ENCODE data around the gene SRSF4.
"Not testable (repeated sequence)": the region's sequence is repeated elsewhere in the genome, so short reads cannot be mapped to it uniquely, and the experiment has no call there.

The SRSF4 gene

DNA sequence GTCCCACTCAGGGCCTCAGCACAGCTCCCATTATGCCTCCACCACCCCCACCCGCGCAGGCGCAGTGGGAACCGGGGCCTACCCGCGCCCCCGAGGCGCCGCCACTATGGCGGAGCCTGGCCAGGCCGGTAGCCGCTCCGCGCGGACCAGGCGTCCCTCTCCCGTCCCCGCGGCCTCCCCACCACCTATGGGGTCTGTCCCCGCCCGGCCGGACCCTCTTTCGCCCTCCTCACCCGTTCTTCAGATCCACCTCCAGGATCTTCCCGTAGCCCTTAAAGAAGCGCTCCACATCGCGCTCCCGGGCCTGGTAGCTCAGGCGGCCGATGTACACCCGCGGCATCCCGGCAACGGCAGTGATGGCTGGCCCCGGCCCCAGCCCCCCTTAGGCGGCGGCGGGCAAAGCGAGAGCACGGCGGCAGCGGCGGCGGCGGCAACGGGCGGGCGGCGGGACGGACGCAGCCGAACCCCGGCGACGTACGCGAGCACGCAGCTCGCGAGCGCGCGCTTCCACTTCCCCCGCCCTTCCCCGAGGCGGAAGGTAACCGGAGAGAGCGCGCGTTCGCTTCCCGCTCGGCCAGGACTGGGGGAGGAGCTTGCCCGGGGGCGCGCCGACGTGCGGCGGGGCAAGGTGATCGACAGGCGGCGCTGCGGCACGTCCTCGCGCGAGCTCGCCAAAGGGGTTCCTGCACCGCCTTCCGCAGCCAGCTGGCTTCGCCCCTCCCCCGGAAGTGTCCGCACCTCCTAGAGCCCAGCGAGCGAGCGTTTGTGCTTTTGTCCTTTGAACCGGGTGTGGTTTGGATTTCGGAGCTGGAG, at the start of gene SRSF4:
Gene SRSF4 (minus strand): TSS at position 488 of the 813 bp plus-strand sequence. CDS start 148 bp downstream, at position 340.
- peak; percentile 100 for DNase-seq (ENCODE audit: low spot score)

DNA sequence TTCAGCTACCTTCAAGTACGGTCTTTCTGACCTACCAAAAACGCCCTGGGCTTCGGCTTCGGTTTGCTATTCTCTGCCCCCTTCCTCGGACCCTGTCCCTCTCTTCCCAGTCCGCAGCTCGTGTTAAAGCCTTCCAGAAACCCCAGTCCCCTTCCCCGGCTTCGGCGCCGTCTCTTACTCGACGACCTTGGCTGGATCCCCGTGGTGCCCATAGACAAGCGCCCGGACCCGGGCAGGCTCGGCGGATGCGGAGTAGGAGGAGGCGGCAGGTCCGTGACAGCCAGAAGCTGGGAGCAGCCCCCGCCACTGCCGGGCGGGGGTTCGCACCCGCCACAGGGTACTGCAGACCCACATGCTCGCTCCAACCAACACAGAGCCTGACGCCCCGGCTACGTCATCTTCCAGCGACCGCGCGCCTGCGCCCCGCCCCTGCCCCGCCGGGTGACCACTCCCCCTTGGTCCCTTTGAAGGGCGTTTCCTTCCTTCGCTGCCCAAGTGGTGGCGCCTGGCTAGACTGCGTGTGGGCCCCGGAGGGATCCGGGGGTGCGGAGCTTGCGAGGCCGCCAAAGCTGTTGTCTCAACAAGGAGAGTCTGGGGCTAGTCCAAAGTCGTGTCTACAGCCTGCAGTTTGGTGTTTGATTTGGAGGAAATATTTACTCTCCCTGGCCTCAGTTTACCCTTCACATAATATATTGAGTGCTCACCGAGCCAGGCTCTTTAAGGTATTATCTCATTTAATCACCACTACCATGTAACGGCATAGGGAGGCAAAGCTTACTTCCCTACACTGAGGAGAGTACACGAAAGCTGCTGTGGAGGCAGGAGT, 49.1 kb upstream of the SRSF4 start, which contains the start of gene MECR:
Gene MECR (minus strand): TSS at position 382 of the 826 bp plus-strand sequence. CDS start 28 bp downstream, at position 354.
- DNase-seq (ENCODE audit: low spot score), result peak; percentile 98

GRCh38 chr1:29230204-29230552, 48.5 kb upstream of the SRSF4 start:
- no peak for DNase-seq (ENCODE audit: low spot score)

DNA sequence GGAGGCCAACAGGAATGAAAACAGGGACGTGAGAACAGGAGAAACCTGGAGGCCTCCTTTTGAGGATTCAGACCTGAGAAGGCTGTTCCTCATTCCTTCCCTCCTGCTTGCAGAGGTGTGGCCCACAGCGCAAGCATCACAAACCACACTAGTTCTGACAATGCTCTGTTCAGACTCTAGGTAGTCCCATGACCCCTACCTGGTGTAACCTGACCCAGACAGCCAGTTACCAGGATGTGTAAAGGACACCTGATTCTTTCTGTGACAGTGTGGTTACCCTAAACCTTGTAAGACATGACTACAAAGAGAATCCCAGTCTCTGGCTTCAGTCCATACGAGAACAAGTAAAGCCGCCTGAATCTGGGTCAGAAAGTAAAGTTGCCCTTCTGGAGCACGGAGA, 45.8 kb upstream of the SRSF4 start:
- DNase-seq (ENCODE audit: low spot score), result no peak

DNA sequence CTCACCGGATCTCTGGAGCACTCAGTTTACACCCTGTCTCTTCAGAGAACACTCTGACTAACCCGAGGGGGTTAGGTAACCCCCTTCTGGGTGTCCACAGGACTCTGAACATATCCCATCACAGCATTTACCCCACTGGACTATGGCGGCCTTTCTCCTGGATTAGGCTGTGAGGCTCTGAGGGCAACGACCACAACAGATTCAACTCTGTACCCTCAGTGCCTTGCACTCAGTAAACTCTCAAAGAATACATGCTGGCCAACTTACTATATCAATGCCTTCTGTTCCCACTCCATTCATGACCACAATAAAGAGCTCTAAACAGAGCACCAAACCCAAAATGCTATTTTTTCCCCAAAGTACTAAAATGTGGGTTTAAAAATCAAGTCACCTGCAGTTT, 43.7 kb upstream of the SRSF4 start:
- no peak for DNase-seq (ENCODE audit: low spot score)

GRCh38 chr1:29224356-29224837, 42.7 kb upstream of the SRSF4 start:
- no peak for DNase-seq (ENCODE audit: low spot score)

DNA sequence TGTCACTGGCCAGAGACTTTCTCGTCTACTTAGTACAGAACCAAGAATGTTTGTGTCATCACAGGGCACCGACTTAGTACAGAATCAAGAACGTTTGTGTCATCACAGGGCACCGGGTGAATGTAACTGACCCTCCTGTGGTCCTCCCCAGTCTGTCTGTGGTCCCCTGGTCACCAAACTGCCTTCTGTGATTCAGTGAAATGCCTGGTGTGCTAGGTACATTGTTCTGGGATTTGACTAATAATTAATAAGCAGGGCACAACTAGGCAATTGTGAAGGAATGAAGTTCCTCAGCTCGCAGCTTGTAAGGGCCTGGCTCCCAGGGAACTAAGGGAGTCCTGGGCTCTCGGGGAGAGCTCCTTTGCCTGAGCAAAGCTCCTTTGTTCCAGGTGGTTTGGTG, 41.8 kb upstream of the SRSF4 start:
- DNase-seq (ENCODE audit: low spot score), result no peak

- no peak for DNase-seq (ENCODE audit: low spot score)
Measured at GRCh38 chr1:29222686-29223085, 41.0 kb upstream of the SRSF4 start.

- DNase-seq (ENCODE audit: low spot score), result not testable (repeated sequence)
Measured at GRCh38 chr1:29222260-29222659, 40.6 kb upstream of the SRSF4 start.

GRCh38 chr1:29221296-29221695, 39.6 kb upstream of the SRSF4 start:
- no peak for DNase-seq (ENCODE audit: low spot score)

DNA sequence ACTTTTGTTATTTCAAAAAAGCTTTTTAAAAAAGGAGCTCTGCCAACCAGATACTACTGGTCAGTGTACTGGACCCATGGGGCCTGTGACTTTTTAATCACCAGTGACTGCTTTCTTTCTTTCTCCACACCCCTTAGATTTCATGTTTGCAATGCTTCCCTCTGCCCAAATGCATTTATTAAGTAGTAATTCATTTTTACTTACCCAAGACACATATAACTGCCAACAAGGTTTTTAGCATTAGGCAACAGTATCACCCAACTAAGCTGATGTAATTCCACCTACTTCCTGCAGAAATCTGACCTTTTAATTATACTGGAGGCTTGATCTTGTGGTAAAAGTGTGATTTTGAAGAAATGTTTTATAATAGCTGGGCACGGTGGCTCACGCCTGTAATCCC, 36.5 kb upstream of the SRSF4 start:
- DNase-seq (ENCODE audit: low spot score), result no peak

DNA sequence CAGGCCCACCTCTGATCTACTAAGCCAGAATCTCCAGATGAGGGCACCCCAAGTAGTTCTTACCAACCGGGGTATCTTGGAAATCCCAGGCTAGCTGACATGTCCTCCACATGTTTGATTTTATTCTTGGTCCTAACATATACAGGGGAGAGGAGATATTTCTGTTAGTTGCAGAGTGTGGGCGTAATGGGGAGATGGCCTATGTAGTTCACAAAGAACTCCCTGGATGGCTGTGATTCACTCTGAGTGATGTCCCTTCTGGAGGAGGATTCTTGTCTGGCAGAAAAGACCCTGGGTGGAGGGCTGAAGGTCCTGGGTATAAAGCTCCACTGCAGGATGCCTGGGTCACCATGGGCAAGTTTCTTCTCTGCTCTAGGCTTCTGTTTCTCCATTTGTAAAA, 35.9 kb upstream of the SRSF4 start:
- DNase-seq (ENCODE audit: low spot score), result no peak

GRCh38 chr1:29213055-29213454, 31.4 kb upstream of the SRSF4 start:
- no peak for DNase-seq (ENCODE audit: low spot score)

DNA sequence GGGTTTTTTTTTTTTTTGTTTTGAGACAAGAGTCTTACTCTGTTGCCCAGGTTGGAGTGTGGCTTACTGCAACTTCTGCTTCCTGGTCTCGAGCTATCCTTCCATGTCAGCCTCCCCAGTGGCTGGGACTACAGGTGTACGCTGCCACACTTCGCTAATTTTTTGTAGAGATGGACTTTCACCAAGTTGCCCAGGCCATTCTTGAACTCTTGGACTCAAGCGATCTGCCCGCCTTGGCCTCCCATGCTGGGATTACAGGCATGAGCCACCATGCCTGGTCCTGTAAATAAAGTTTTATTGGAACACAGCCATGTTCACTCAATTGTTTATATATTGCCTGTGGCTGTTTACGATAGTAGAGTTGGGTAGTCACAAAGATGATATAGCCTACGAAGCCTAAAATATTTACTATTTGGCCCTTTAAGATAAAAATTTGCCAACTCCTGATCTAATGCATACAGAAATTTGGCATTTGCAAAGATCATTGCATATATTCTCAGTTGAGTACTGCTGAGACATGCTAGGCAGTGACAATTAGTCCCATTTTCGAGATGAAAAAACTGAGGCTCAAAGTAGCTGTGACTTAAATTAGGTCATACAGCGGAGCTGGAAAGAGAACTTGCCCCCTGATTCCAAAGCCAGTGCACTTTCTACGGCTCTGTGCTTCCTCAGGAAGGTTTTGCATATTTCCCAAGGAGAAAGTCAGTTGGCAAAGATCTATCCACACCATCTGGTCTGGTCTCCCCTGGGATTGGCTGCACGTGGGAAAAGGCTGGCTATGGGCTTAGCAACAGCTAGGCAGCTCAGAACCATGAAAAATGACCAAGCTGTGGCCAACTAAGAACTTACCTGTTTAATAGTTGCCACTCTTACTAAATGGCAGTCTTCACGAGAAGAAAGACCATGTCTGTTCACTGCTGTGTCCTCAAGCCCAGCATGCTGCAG, 29.7 kb upstream of the SRSF4 start:
- no peak for DNase-seq (ENCODE audit: low spot score)

DNA sequence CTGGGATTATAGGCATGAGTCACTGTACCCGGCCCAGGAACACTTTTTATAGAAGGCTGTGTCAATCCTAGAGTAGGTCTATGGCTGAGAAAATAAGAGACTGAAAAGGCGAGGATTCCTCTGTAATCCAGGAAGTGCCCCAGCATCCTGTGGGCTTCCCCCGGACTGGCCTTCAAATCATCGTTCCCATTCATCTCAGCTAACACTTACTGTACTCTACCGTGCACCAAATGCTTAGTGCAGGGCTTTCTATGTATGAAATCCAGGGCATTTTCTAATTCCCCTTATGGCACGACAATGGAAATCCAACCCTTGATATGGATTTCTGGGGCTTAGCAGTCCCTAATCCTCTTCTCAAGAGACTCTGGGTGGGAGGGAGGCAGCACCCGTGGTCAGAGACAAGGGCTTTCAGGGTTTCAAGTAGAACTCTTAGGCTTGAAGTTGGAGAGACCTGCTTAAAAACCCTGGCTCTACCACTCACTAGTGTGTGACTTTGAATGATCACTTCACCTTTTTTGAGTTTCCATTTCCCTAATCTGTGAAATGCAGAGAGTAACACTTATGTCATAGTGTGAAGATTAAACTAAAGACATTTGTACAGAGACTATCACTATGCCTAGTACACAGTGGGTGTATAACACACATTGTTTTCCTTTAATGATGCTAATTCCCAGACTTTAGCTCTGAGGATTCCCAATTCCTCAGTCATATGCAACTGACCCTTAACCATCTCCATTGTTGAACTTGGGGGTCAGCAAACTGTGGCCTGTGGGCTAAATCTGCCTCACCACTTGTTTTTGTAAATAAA, 28.8 kb upstream of the SRSF4 start:
- no peak for DNase-seq (ENCODE audit: low spot score)

GRCh38 chr1:29209173-29209572, 27.5 kb upstream of the SRSF4 start:
- no peak for DNase-seq (ENCODE audit: low spot score)

DNA sequence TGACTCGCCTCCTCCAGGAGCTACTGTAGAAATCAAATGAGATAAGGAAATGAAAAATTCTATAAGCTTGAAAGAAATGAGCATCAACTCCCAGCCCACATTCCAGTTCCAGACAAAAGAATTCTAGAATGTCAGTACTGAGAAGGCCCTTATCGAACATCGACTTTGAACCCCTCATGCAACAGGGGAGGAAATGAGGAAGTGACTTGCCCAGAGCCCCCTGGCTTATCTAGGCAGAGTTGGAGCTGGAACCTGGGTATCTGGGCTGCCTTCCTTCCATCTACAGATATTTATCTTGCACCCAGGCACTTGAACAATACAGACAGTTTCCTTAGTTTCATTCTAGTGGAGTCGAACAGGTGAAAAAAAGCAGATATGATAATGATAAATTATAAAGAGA, 26.7 kb upstream of the SRSF4 start:
- DNase-seq (ENCODE audit: low spot score), result no peak

- DNase-seq (ENCODE audit: low spot score), result peak; percentile 92
Measured at GRCh38 chr1:29202584-29203340, 21.1 kb upstream of the SRSF4 start.

DNA sequence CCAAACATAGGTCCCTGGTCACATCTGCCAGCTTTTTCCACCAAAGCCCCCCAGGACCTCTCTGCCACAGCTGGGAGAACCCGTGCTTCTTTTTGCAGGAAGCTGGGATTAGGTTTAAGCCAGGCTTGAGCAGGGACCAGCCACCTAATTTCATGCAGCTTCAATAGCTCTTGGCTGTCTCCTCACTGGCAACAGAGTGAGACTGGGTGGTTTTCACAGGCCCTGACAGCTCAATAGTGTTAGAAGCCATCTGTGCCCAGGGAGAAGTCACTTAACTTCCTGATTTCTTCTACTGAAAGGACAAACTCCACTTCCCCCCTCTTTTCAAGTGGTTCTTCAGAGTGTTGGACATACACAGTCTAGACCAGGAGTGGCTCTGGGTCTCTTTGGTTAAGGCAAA, 20.4 kb upstream of the SRSF4 start:
- DNase-seq (ENCODE audit: low spot score), result no peak

GRCh38 chr1:29201595-29202051, 19.9 kb upstream of the SRSF4 start:
- DNase-seq (ENCODE audit: low spot score), result no peak

Measured in left forelimb (tissue), 1 donor.